Osteocyte (in vitro differentiated cells): Measurements from ENCODE around the gene NCCRP1. TPM values are rescaled to one million over a fixed set of nuclear protein-coding genes. Genes with fewer than 3 reads are reported as not detected.
"Not testable (repeated sequence)": the region's sequence is repeated elsewhere in the genome, so short reads cannot be mapped to it uniquely, and the experiment has no call there.

ENCODE experiments used
- DNase-seq: peaks from one replicate; pipeline ENCODE4 v3.0.0; 2021; ENCODE audit warnings: mixed read lengths; ENCODE audit not compliant: unreplicated experiment; ENCODE audit errors: extremely low spot score
- H3K27ac Mint-ChIP-seq: one replicate; pipeline ENCODE4 v1.8.0; 2021; ENCODE audit warnings: mild to moderate bottlenecking, mixed read lengths; ENCODE audit not compliant: unreplicated experiment
- H3K27me3 Mint-ChIP-seq: one replicate; pipeline ENCODE4 v1.8.0; 2021; ENCODE audit warnings: mixed read lengths; ENCODE audit not compliant: unreplicated experiment
- H3K36me3 Mint-ChIP-seq: one replicate; pipeline ENCODE4 v1.8.0; 2021; ENCODE audit warnings: mixed read lengths; ENCODE audit not compliant: unreplicated experiment
- H3K4me1 Mint-ChIP-seq: one replicate; pipeline ENCODE4 v1.8.0; 2021; ENCODE audit warnings: mixed read lengths; ENCODE audit not compliant: unreplicated experiment
- H3K4me3 Mint-ChIP-seq: one replicate; pipeline ENCODE4 v1.8.0; 2021; ENCODE audit warnings: mild to moderate bottlenecking, moderate library complexity, mixed read lengths; ENCODE audit not compliant: unreplicated experiment
- H3K9me3 Mint-ChIP-seq: one replicate; pipeline ENCODE4 v1.8.0; 2021; ENCODE audit warnings: mixed read lengths; ENCODE audit not compliant: unreplicated experiment
- total RNA-seq: library from RNA; stranded (reverse); gene quantifications from 2 replicates; pipeline ENCODE4 v1.2.1, GENCODE V29; 2021
- TF ChIP-seq, protein P1 (sequence below): fragments of 200-600 bp; sonication (generic); IDR thresholded peaks from 2 replicates; pipeline ENCODE4 v1.5.0; 2021; ENCODE audit warnings: antibody characterized with exemption, mild to moderate bottlenecking, moderate library complexity

Gene NCCRP1
- total RNA-seq, 1 donor from 2014 or later = not detected

DNA sequence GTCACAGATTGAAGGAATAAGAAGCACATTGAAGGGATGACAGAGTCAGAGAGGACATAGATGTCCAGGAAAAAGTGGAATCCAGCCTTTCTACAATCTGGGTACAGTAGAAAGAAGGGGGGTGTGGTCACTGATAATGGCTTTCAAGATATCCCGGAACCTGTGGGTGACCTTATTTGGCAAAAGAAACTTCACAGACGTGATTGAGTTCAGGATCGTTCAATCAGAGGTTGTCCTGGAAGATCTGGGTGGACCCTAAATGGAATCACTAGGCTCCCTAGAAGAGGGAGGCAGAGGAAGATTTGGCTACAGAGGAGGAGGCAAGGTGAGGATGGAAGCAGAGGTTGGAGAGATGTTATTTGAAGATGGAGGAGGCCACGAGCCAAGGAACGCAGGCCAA, 20.3 kb downstream of the NCCRP1 start:
- TF ChIP-seq, protein P1, sequence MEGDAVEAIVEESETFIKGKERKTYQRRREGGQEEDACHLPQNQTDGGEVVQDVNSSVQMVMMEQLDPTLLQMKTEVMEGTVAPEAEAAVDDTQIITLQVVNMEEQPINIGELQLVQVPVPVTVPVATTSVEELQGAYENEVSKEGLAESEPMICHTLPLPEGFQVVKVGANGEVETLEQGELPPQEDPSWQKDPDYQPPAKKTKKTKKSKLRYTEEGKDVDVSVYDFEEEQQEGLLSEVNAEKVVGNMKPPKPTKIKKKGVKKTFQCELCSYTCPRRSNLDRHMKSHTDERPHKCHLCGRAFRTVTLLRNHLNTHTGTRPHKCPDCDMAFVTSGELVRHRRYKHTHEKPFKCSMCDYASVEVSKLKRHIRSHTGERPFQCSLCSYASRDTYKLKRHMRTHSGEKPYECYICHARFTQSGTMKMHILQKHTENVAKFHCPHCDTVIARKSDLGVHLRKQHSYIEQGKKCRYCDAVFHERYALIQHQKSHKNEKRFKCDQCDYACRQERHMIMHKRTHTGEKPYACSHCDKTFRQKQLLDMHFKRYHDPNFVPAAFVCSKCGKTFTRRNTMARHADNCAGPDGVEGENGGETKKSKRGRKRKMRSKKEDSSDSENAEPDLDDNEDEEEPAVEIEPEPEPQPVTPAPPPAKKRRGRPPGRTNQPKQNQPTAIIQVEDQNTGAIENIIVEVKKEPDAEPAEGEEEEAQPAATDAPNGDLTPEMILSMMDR = no peak
- Mint-ChIP-seq H3K4me1 (no peaks in the 10 kb centered on the region), H3K36me3 (no peaks in the 10 kb centered on the region), H3K27me3 (peaks cover 22% of the 10 kb centered on the region), H3K27ac (no peak overlapping the region), H3K4me3 (no peak overlapping the region), H3K9me3 (peaks cover 3% of the 10 kb centered on the region)
- no peak for DNase-seq

DNA sequence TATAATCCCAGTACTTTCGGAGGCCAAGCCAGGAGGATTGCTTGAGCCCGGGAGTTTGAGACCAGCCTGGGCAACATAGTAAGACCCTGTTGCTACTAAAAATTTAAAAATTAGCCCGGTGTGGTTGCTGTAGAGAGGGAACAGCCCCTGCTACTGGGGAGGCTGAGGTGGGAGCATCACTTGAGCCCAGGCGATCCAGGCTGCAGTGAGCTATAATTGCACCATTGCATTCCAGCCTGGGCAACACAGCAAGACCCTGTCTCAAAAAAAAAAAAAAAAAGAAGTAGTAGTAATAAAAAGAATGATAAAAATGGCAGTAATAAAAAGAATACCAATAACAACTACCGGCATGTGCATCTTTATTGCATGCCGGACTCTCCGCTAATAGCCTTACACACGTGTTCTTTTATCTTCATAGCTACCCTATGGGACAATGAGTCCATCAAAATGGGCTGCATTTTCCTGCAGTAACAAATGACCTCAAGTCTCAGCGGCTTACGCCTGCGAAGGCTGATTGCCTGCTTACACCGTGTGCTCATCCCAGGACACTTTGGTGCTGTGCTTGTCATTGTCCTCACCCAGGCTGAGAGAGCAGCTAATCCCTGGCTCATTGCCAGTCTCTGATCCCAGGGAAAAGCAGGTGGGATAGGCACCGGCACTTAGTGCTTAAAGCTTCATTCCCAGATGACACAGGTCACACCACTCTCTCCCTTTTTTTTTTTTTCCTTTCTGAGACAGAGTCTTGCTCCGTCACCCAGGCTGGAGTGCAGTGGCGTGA, 21.7 kb downstream of the NCCRP1 start:
- H3K9me3 Mint-ChIP-seq = peaks cover 3% of the 10 kb centered on the region
- no peaks in the 10 kb centered on the region for H3K36me3 Mint-ChIP-seq
- no peak for DNase-seq
- H3K4me3 Mint-ChIP-seq = no peak overlapping the region
- peaks cover 20% of the 10 kb centered on the region for H3K27me3 Mint-ChIP-seq
- no peak overlapping the region for H3K27ac Mint-ChIP-seq
- TF ChIP-seq, protein P1 = no peak
- H3K4me1 Mint-ChIP-seq = no peaks in the 10 kb centered on the region

DNA sequence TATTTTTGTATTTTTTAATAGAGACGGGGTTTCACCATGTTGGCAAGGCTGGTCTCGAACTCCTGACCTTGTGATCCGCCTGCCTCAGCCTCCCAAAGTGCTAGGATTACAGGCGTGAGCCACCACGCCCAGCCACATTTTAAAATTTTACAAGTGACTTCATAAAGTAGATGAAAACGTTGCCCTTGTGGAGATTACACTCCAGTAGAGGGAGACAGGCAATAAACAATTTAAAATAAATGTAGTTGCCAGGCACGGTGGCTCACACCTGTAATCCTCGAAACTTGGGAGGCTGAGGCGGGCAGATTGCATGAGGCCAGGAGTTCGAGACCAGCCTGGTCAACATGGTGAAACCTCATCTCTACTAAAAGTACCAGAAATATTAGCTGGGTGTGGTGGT, 22.3 kb downstream of the NCCRP1 start:
- H3K4me1 Mint-ChIP-seq, DNase-seq, H3K27ac Mint-ChIP-seq: not testable (repeated sequence)

DNA sequence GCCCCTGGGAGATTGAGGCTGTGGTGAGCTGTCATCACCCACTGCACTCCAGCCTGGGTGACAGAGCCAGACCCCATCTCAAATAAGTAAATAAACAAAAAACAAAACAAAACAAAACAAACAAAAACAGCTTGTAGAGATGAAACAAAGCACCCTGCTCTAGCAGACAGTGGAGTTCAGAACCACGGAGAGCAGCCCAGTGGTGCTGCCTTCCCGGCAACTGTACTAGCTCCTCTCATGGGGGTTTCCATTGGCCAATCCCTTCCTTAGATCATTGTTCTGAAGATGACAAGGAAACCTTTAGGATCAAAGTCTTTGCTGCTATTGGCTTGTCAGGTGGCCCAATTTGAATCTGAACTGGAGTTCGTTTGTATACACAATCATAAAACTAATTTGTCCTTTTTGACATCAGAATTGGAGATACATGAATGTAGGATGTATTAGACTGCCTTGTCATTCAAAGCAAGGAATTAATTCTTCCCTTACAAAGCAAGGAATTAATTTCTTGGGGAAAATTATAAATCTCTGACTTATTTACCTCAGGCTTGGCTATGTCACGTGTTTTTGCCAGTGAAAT, 27.0 kb downstream of the NCCRP1 start:
- H3K9me3 Mint-ChIP-seq = no peaks in the 10 kb centered on the region
- TF ChIP-seq, protein P1 = no peak
- H3K27ac Mint-ChIP-seq = no peak overlapping the region
- H3K4me3 Mint-ChIP-seq = no peak overlapping the region
- no peaks in the 10 kb centered on the region for H3K4me1 Mint-ChIP-seq
- peaks cover 26% of the 10 kb centered on the region for H3K27me3 Mint-ChIP-seq
- no peak for DNase-seq
- no peaks in the 10 kb centered on the region for H3K36me3 Mint-ChIP-seq

More for the DNA sequence above, 22.3 kb downstream of the NCCRP1 start:
- peaks cover 17% of the 10 kb centered on the region for H3K27me3 Mint-ChIP-seq
- not testable (repeated sequence) for H3K9me3 Mint-ChIP-seq, H3K4me3 Mint-ChIP-seq, H3K36me3 Mint-ChIP-seq

DNA sequence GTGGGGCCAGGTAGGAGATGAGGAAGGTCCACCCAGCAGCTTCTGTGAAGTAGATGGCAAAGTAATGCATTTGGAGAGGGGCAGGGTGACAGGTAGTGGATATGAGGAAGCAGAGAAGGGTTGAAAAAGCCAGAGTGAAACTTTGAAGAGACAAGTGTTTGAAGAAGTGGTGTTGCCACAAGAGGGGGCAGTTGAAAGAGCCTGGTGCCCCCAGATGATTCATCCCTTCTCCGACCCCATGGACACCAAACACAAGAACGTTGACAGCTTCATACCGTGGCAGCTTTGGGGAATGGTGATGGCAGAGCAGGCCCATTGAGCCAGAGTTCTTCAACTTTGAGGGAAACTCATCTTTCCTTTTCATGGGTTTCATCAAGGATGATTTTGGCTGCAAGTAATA, 28.1 kb downstream of the NCCRP1 start:
- H3K4me3 Mint-ChIP-seq = no peak overlapping the region
- peaks cover 22% of the 10 kb centered on the region for H3K27me3 Mint-ChIP-seq
- no peak overlapping the region for H3K27ac Mint-ChIP-seq
- no peaks in the 10 kb centered on the region for H3K4me1 Mint-ChIP-seq
- no peaks in the 10 kb centered on the region for H3K9me3 Mint-ChIP-seq
- no peaks in the 10 kb centered on the region for H3K36me3 Mint-ChIP-seq
- no peak for DNase-seq
- TF ChIP-seq, protein P1 = no peak
